Measurements from ENCODE around the gene OVOL1. TPM values are rescaled to one million over a fixed set of nuclear protein-coding genes. Genes with fewer than 3 reads are reported as not detected.
A peak's percentile ranks its signal among the peaks of the same experiment; 100 is the strongest.
"Not testable (repeated sequence)": the region's sequence is repeated elsewhere in the genome, so short reads cannot be mapped to it uniquely, and the experiment has no call there.

Gene OVOL1
- total RNA-seq: not detected

- H3K4me3 ChIP-seq (ENCODE audit: low read length in 3 of 3): peak within 1 kb of the TSS in 1 of 3 donors; percentile 6
- no peaks in the 10 kb centered on the region for H3K9me3 ChIP-seq (ENCODE audit: control insufficient read depth in 3 of 3, low read length in 3 of 3)
- H3K4me1 ChIP-seq (ENCODE audit: control insufficient read depth in 3 of 3, insufficient read depth in 3 of 3, low read length in 3 of 3): peaks cover 4 to 7% (median 5%) of the 10 kb centered on the region in 3 donors
- peaks cover 44 to 67% (median 53%) of the 10 kb centered on the region in 3 donors for H3K27me3 ChIP-seq (ENCODE audit: control insufficient read depth in 3 of 3, insufficient read depth in 3 of 3, low read length in 3 of 3)
- no peaks in the 10 kb centered on the region for H3K36me3 ChIP-seq (ENCODE audit: control insufficient read depth in 3 of 3, insufficient read depth in 3 of 3, low read length in 3 of 3)
- no peak within 1 kb of the TSS for H3K9ac ChIP-seq (ENCODE audit: low read depth in 1 of 3, low read length in 3 of 3)
- H3K27ac ChIP-seq (ENCODE audit: low read depth, low read length): no peak within 1 kb of the TSS
Observed at GRCh38 chr11:65786786-65787636, at the start of gene OVOL1. TSS of gene OVOL1 (plus strand) at chr11:65787063. CDS start at chr11:65787374, 311 bp downstream.

- Histone ChIP-seq H3K27ac (ENCODE audit: low read depth, low read length) (no peak overlapping the region), H3K27me3 (ENCODE audit: control insufficient read depth in 3 of 3, insufficient read depth in 3 of 3, low read length in 3 of 3) (peaks cover 6 to 18% (median 12%) of the 10 kb centered on the region in 3 donors), H3K4me1 (ENCODE audit: control insufficient read depth in 3 of 3, insufficient read depth in 3 of 3, low read length in 3 of 3) (no peaks in the 10 kb centered on the region), H3K36me3 (ENCODE audit: control insufficient read depth in 3 of 3, insufficient read depth in 3 of 3, low read length in 3 of 3) (no peaks in the 10 kb centered on the region), H3K9ac (ENCODE audit: low read depth in 1 of 3, low read length in 3 of 3) (no peak overlapping the region), H3K9me3 (ENCODE audit: control insufficient read depth in 3 of 3, low read length in 3 of 3) (no peaks in the 10 kb centered on the region), H3K4me3 (ENCODE audit: low read length in 3 of 3) (no peak overlapping the region)
Observed at GRCh38 chr11:65739022-65739421, 47.8 kb upstream of the OVOL1 start.

- peaks cover 6 to 22% (median 12%) of the 10 kb centered on the region in 3 donors for H3K27me3 ChIP-seq (ENCODE audit: control insufficient read depth in 3 of 3, insufficient read depth in 3 of 3, low read length in 3 of 3)
- H3K36me3 ChIP-seq (ENCODE audit: control insufficient read depth in 3 of 3, insufficient read depth in 3 of 3, low read length in 3 of 3): no peaks in the 10 kb centered on the region
- H3K27ac ChIP-seq (ENCODE audit: low read depth, low read length): no peak overlapping the region
- no peak overlapping the region for H3K9ac ChIP-seq (ENCODE audit: low read depth in 1 of 3, low read length in 3 of 3)
- no peak overlapping the region for H3K4me3 ChIP-seq (ENCODE audit: low read length in 3 of 3)
- no peaks in the 10 kb centered on the region for H3K4me1 ChIP-seq (ENCODE audit: control insufficient read depth in 3 of 3, insufficient read depth in 3 of 3, low read length in 3 of 3)
- H3K9me3 ChIP-seq (ENCODE audit: control insufficient read depth in 3 of 3, low read length in 3 of 3): no peaks in the 10 kb centered on the region
Observed at GRCh38 chr11:65741185-65741584, 45.7 kb upstream of the OVOL1 start.

- no peak overlapping the region for H3K4me3 ChIP-seq (ENCODE audit: low read length in 3 of 3)
- H3K27me3 ChIP-seq (ENCODE audit: control insufficient read depth in 3 of 3, insufficient read depth in 3 of 3, low read length in 3 of 3): peaks cover 6 to 22% (median 12%) of the 10 kb centered on the region in 3 donors
- H3K9ac ChIP-seq (ENCODE audit: low read depth in 1 of 3, low read length in 3 of 3): no peak overlapping the region
- no peak overlapping the region for H3K27ac ChIP-seq (ENCODE audit: low read depth, low read length)
- no peaks in the 10 kb centered on the region for H3K4me1 ChIP-seq (ENCODE audit: control insufficient read depth in 3 of 3, insufficient read depth in 3 of 3, low read length in 3 of 3)
- H3K9me3 ChIP-seq (ENCODE audit: control insufficient read depth in 3 of 3, low read length in 3 of 3): no peaks in the 10 kb centered on the region
- no peaks in the 10 kb centered on the region for H3K36me3 ChIP-seq (ENCODE audit: control insufficient read depth in 3 of 3, insufficient read depth in 3 of 3, low read length in 3 of 3)
Observed at GRCh38 chr11:65742353-65742752, 44.5 kb upstream of the OVOL1 start.

- no peaks in the 10 kb centered on the region for H3K9me3 ChIP-seq (ENCODE audit: control insufficient read depth in 3 of 3, low read length in 3 of 3)
- H3K36me3 ChIP-seq (ENCODE audit: control insufficient read depth in 3 of 3, insufficient read depth in 3 of 3, low read length in 3 of 3): no peaks in the 10 kb centered on the region
- H3K27ac ChIP-seq (ENCODE audit: low read depth, low read length): no peak overlapping the region
- H3K27me3 ChIP-seq (ENCODE audit: control insufficient read depth in 3 of 3, insufficient read depth in 3 of 3, low read length in 3 of 3): peaks cover 6 to 17% (median 7%) of the 10 kb centered on the region in 3 donors
- no peaks in the 10 kb centered on the region for H3K4me1 ChIP-seq (ENCODE audit: control insufficient read depth in 3 of 3, insufficient read depth in 3 of 3, low read length in 3 of 3)
- H3K4me3 ChIP-seq (ENCODE audit: low read length in 3 of 3): no peak overlapping the region
- H3K9ac ChIP-seq (ENCODE audit: low read depth in 1 of 3, low read length in 3 of 3): no peak overlapping the region
Observed at GRCh38 chr11:65743681-65744025, 43.2 kb upstream of the OVOL1 start.

- Histone ChIP-seq H3K9ac (ENCODE audit: low read depth in 1 of 3, low read length in 3 of 3) (no peak overlapping the region), H3K4me3 (ENCODE audit: low read length in 3 of 3) (no peak overlapping the region), H3K27ac (ENCODE audit: low read depth, low read length) (no peak overlapping the region), H3K9me3 (ENCODE audit: control insufficient read depth in 3 of 3, low read length in 3 of 3) (peaks cover 0 to 2% (median 0%) of the 10 kb centered on the region in 3 donors), H3K4me1 (ENCODE audit: control insufficient read depth in 3 of 3, insufficient read depth in 3 of 3, low read length in 3 of 3) (no peaks in the 10 kb centered on the region), H3K36me3 (ENCODE audit: control insufficient read depth in 3 of 3, insufficient read depth in 3 of 3, low read length in 3 of 3) (no peaks in the 10 kb centered on the region), H3K27me3 (ENCODE audit: control insufficient read depth in 3 of 3, insufficient read depth in 3 of 3, low read length in 3 of 3) (peaks cover 6 to 15% (median 9%) of the 10 kb centered on the region in 3 donors)
Observed at GRCh38 chr11:65744026-65744698, 42.7 kb upstream of the OVOL1 start.

GRCh38 chr11:65744699-65745042 is 42.2 kb upstream of the OVOL1 start:
- peaks cover 6 to 15% (median 11%) of the 10 kb centered on the region in 3 donors for H3K27me3 ChIP-seq (ENCODE audit: control insufficient read depth in 3 of 3, insufficient read depth in 3 of 3, low read length in 3 of 3)
- H3K27ac ChIP-seq (ENCODE audit: low read depth, low read length): no peak overlapping the region
- no peaks in the 10 kb centered on the region for H3K4me1 ChIP-seq (ENCODE audit: control insufficient read depth in 3 of 3, insufficient read depth in 3 of 3, low read length in 3 of 3)
- H3K9me3 ChIP-seq (ENCODE audit: control insufficient read depth in 3 of 3, low read length in 3 of 3): peaks cover 0 to 3% (median 0%) of the 10 kb centered on the region in 3 donors
- no peak overlapping the region for H3K4me3 ChIP-seq (ENCODE audit: low read length in 3 of 3)
- no peak overlapping the region for H3K9ac ChIP-seq (ENCODE audit: low read depth in 1 of 3, low read length in 3 of 3)
- H3K36me3 ChIP-seq (ENCODE audit: control insufficient read depth in 3 of 3, insufficient read depth in 3 of 3, low read length in 3 of 3): no peaks in the 10 kb centered on the region

- Histone ChIP-seq H3K27me3 (ENCODE audit: control insufficient read depth in 3 of 3, insufficient read depth in 3 of 3, low read length in 3 of 3) (peaks cover 6 to 15% (median 11%) of the 10 kb centered on the region in 3 donors), H3K4me1 (ENCODE audit: control insufficient read depth in 3 of 3, insufficient read depth in 3 of 3, low read length in 3 of 3) (no peaks in the 10 kb centered on the region), H3K9me3 (ENCODE audit: control insufficient read depth in 3 of 3, low read length in 3 of 3) (peaks cover 0 to 3% (median 0%) of the 10 kb centered on the region in 3 donors), H3K36me3 (ENCODE audit: control insufficient read depth in 3 of 3, insufficient read depth in 3 of 3, low read length in 3 of 3) (no peaks in the 10 kb centered on the region), H3K27ac (ENCODE audit: low read depth, low read length) (no peak overlapping the region), H3K4me3 (ENCODE audit: low read length in 3 of 3) (no peak overlapping the region), H3K9ac (ENCODE audit: low read depth in 1 of 3, low read length in 3 of 3) (no peak overlapping the region)
Observed at GRCh38 chr11:65745049-65745448, 41.8 kb upstream of the OVOL1 start.

- not testable (repeated sequence) for H3K4me1 ChIP-seq (ENCODE audit: control insufficient read depth in 3 of 3, insufficient read depth in 3 of 3, low read length in 3 of 3); H3K4me3 ChIP-seq (ENCODE audit: low read length in 3 of 3); H3K9ac ChIP-seq (ENCODE audit: low read depth in 1 of 3, low read length in 3 of 3); H3K27ac ChIP-seq (ENCODE audit: low read depth, low read length); H3K27me3 ChIP-seq (ENCODE audit: control insufficient read depth in 3 of 3, insufficient read depth in 3 of 3, low read length in 3 of 3); H3K36me3 ChIP-seq (ENCODE audit: control insufficient read depth in 3 of 3, insufficient read depth in 3 of 3, low read length in 3 of 3); H3K9me3 ChIP-seq (ENCODE audit: control insufficient read depth in 3 of 3, low read length in 3 of 3)
Observed at GRCh38 chr11:65762169-65762568, 24.7 kb upstream of the OVOL1 start.

- not testable (repeated sequence) for H3K9ac ChIP-seq (ENCODE audit: low read depth in 1 of 3, low read length in 3 of 3); H3K27me3 ChIP-seq (ENCODE audit: control insufficient read depth in 3 of 3, insufficient read depth in 3 of 3, low read length in 3 of 3)
Observed at GRCh38 chr11:65762816-65763215, 24.0 kb upstream of the OVOL1 start.

More at GRCh38 chr11:65762816-65763215, 24.0 kb upstream of the OVOL1 start:
- H3K4me1 ChIP-seq (ENCODE audit: control insufficient read depth in 3 of 3, insufficient read depth in 3 of 3, low read length in 3 of 3); H3K9me3 ChIP-seq (ENCODE audit: control insufficient read depth in 3 of 3, low read length in 3 of 3); H3K4me3 ChIP-seq (ENCODE audit: low read length in 3 of 3); H3K36me3 ChIP-seq (ENCODE audit: control insufficient read depth in 3 of 3, insufficient read depth in 3 of 3, low read length in 3 of 3); H3K27ac ChIP-seq (ENCODE audit: low read depth, low read length): not testable (repeated sequence)
